Testis (tissue), 2 donors: ENCODE results near the gene EDARADD.

Experiments used
- CTCF ChIP-seq, 3 experiments: fragments of 450-650 bp in 2 of 3; fragments of 200-600 bp in 1 of 3; sonication (generic) in 1 of 3; IDR thresholded peaks; one replicate each; pipeline ENCODE4 v1.5.1; 2016 to 2019; ENCODE audit warnings: antibody characterized with exemption in 3 of 3, mild to moderate bottlenecking in 2 of 3, moderate library complexity in 1 of 3
- POLR2A ChIP-seq: fragments of 450-650 bp; IDR thresholded peaks from one replicate; pipeline ENCODE4 v1.6.1; 2017; ENCODE audit warnings: antibody characterized with exemption, mild to moderate bottlenecking, moderate library complexity

GRCh38 chr1:236502579-236502971 is 108.5 kb downstream of the EDARADD start:
- TF ChIP-seq CTCF (IDR thresholded peaks at IDR 0.05) (no peak), POLR2A (no peak)
